Kidney (tissue), 14 donors: ENCODE data around the gene B3GLCT. TPM values are rescaled to one million over a fixed set of nuclear protein-coding genes. Genes with fewer than 3 reads are reported as not detected.

Source experiments
- DNase-seq, 5 donors: peaks; one replicate each; pipeline ENCODE4 v3.0.0-alpha.2; 2013 to 2020
- FAIRE-seq: peaks from 2 replicates; lab custom pipeline; 2012; peaks lifted over from hg19 to GRCh38; lab: Jason Lieb, UNC
- H3K27ac ChIP-seq, 2 donors: one replicate each; pipeline ENCODE4 v1.7.0; 2013; ENCODE audit warnings: low read depth in 2 of 2, low read length in 2 of 2, inconsistent platforms in 1 of 2
- H3K27me3 ChIP-seq: one replicate; pipeline ENCODE4 v1.7.1; 2013; ENCODE audit warnings: low read length, inconsistent platforms; ENCODE audit not compliant: control insufficient read depth, insufficient read depth
- H3K36me3 ChIP-seq, 3 donors: one replicate each; pipeline versions ENCODE4 v1.7.0 to v1.7.1; 2013; ENCODE audit warnings: low read length in 3 of 3, control low read depth in 1 of 3, inconsistent platforms in 1 of 3; ENCODE audit not compliant: insufficient read depth in 3 of 3, control insufficient read depth in 2 of 3
- H3K4me1 ChIP-seq, 3 donors: one replicate each; pipeline versions ENCODE4 v1.7.0 to v1.7.1; 2013; ENCODE audit warnings: low read length in 3 of 3, inconsistent platforms in 1 of 3, low read depth in 1 of 3; ENCODE audit not compliant: control insufficient read depth in 2 of 3, insufficient read depth in 2 of 3
- H3K4me3 ChIP-seq, 3 donors: one replicate each; pipeline versions ENCODE4 v1.7.0 to v1.8.1; 2013; ENCODE audit warnings: low read length in 3 of 3, control low read depth in 1 of 3, inconsistent platforms in 1 of 3
- H3K9ac ChIP-seq, 3 donors: one replicate each; pipeline versions ENCODE4 v1.7.0 to v1.7.1; 2013; ENCODE audit warnings: low read length in 3 of 3, control low read depth in 1 of 3, inconsistent platforms in 1 of 3
- H3K9me3 ChIP-seq, 3 donors: one replicate each; pipeline versions ENCODE4 v1.7.0 to v1.7.1; 2013; ENCODE audit warnings: low read length in 3 of 3, control low read depth in 1 of 3, inconsistent platforms in 1 of 3; ENCODE audit not compliant: control insufficient read depth in 2 of 3, insufficient read depth in 1 of 3
- CTCF ChIP-seq: IDR thresholded peaks from 3 replicates; pipeline ENCODE4 v1.5.1; 2012; ENCODE audit warnings: mild to moderate bottlenecking, moderate library complexity, borderline replicate concordance; ENCODE audit not compliant: insufficient read depth; ENCODE audit errors: extremely low read depth
- intact Hi-C: fragments of 100-400 bp; cut with DNase I; formaldehyde crosslinking; loops from one replicate; pipeline ENCODE4 v1.11.1; 2022
- polyA plus RNA-seq: library from polyadenylated mRNA; stranded (reverse); fragments of 350-450 nt; fragmentation: Illumina TruSeq; extraction: RNeasy Lipid Tissue Mini Kit (QIAGEN cat#74804); gene quantifications from one replicate; pipeline ENCODE4 v1.2.3, GENCODE V29; 2014; ENCODE audit warnings: low read depth, low replicate concordance; ENCODE audit not compliant: insufficient read depth
- total RNA-seq: library from RNA; stranded (reverse); fragmentation: NEBNext Ultra II Directional; extraction: Animal tissue kit (Norgen Biotek cat#: 25700); gene quantifications from one replicate; pipeline ENCODE4 v1.2.1, GENCODE V29; 2021
- donor health status: control.
- donor health status: control.
- donor health status: control.
- donor health status: control.
- donor health status: control.
- donor health status: DM: yes; HTN: yes; CAD: no.
- donor health status: Normal renal cell carcinoma (clear cell type).

B3GLCT gene
- total and polyA plus RNA-seq, 2 donors from 2014 or later, result 5.9 to 7.7 TPM

GRCh38 chr13:31320946-31321345 lies 121.2 kb downstream of the B3GLCT start:
- no peaks in the 10 kb centered on the region for H3K4me1 ChIP-seq
- TF ChIP-seq CTCF, result no peak
- intact Hi-C loops, result no loop called here
- no peaks in the 10 kb centered on the region for H3K36me3 ChIP-seq
- FAIRE-seq (no peak), DNase-seq (no peak)
- H3K9me3 ChIP-seq, result no peaks in the 10 kb centered on the region
- H3K4me3 ChIP-seq, result no peak overlapping the region
- H3K27me3 ChIP-seq, result no peaks in the 10 kb centered on the region
- H3K9ac ChIP-seq, result no peak overlapping the region
- no peak overlapping the region for H3K27ac ChIP-seq

GRCh38 chr13:31321457-31321856 lies 121.7 kb downstream of the B3GLCT start:
- no peaks in the 10 kb centered on the region for H3K4me1 ChIP-seq
- no peaks in the 10 kb centered on the region for H3K9me3 ChIP-seq
- H3K36me3 ChIP-seq, result no peaks in the 10 kb centered on the region
- TF ChIP-seq CTCF, result no peak
- no peak overlapping the region for H3K4me3 ChIP-seq
- intact Hi-C loops, result no loop called here
- no peak overlapping the region for H3K27ac ChIP-seq
- DNase-seq (no peak), FAIRE-seq (no peak)
- H3K27me3 ChIP-seq, result no peaks in the 10 kb centered on the region
- no peak overlapping the region for H3K9ac ChIP-seq

GRCh38 chr13:31322026-31322425 lies 122.3 kb downstream of the B3GLCT start:
- Histone ChIP-seq H3K27me3 (no peaks in the 10 kb centered on the region), H3K4me1 (no peaks in the 10 kb centered on the region), H3K36me3 (no peaks in the 10 kb centered on the region), H3K9ac (no peak overlapping the region), H3K4me3 (no peak overlapping the region), H3K27ac (no peak overlapping the region), H3K9me3 (no peaks in the 10 kb centered on the region)
- FAIRE-seq (no peak), DNase-seq (no peak)
- TF ChIP-seq CTCF, result no peak
- intact Hi-C loops, result no loop called here

GRCh38 chr13:31322702-31323405 lies 123.1 kb downstream of the B3GLCT start:
- no peak for TF ChIP-seq CTCF
- H3K4me1 ChIP-seq, result no peaks in the 10 kb centered on the region
- intact Hi-C loops, result no loop called here
- no peaks in the 10 kb centered on the region for H3K27me3 ChIP-seq
- H3K9ac ChIP-seq, result no peak overlapping the region
- DNase-seq, result peak in 1 of 5 donors; percentile 6
- H3K9me3 ChIP-seq, result no peaks in the 10 kb centered on the region
- H3K27ac ChIP-seq, result no peak overlapping the region
- no peak overlapping the region for H3K4me3 ChIP-seq
- no peaks in the 10 kb centered on the region for H3K36me3 ChIP-seq
- no peak for FAIRE-seq
